HG02763 (cell line): ENCODE measurements around the gene UHRF1.
"Not testable (repeated sequence)": the region's sequence is repeated elsewhere in the genome, so short reads cannot be mapped to it uniquely, and the experiment has no call there.

ENCODE experiments used
- ATAC-seq: cut with Tn5 transposase; IDR thresholded peaks from one replicate; pipeline ENCODE4 v1.9.1; 2021; ENCODE audit warnings: mild to moderate bottlenecking, moderate library complexity; ENCODE audit not compliant: unreplicated experiment

Gene UHRF1

GRCh38 chr19:4909156-4909896 lies at the start of gene UHRF1:
Gene UHRF1 (plus strand): TSS chr19:4909501. CDS start chr19:4910886, 1,385 bp downstream.
- peak; percentile 21 for ATAC-seq

GRCh38 chr19:4859697-4860096 lies 49.6 kb upstream of the UHRF1 start:
- ATAC-seq: no peak

- no peak for ATAC-seq
These were observed 48.2 kb upstream of the UHRF1 start for GRCh38 chr19:4861147-4861546.

GRCh38 chr19:4866595-4867424 lies 42.5 kb upstream of the UHRF1 start:
- ATAC-seq: no peak

GRCh38 chr19:4867534-4868285 lies 41.6 kb upstream of the UHRF1 start, which contains the start of gene PLIN3:
Gene PLIN3 (minus strand): TSS chr19:4867667. CDS start chr19:4861394, 6,273 bp downstream.
- peak; percentile 85 for ATAC-seq

- no peak for ATAC-seq
These were observed 40.9 kb upstream of the UHRF1 start for GRCh38 chr19:4868286-4868834.

- no peak for ATAC-seq
These were observed 39.1 kb upstream of the UHRF1 start for GRCh38 chr19:4870025-4870700.

- no peak for ATAC-seq
These were observed 37.6 kb upstream of the UHRF1 start for GRCh38 chr19:4871711-4872110.

- no peak for ATAC-seq
These were observed 35.4 kb upstream of the UHRF1 start for GRCh38 chr19:4873930-4874329.

GRCh38 chr19:4877753-4878490 lies 31.4 kb upstream of the UHRF1 start:
- ATAC-seq: no peak

- no peak for ATAC-seq
These were observed 30.8 kb upstream of the UHRF1 start for GRCh38 chr19:4878491-4878968.

- ATAC-seq: no peak
These were observed 30.3 kb upstream of the UHRF1 start for GRCh38 chr19:4879041-4879440.

GRCh38 chr19:4882874-4883273 lies 26.4 kb upstream of the UHRF1 start:
- not testable (repeated sequence) for ATAC-seq

- ATAC-seq: not testable (repeated sequence)
These were observed 24.3 kb upstream of the UHRF1 start for GRCh38 chr19:4884993-4885392.

GRCh38 chr19:4887803-4888202 lies 21.5 kb upstream of the UHRF1 start:
- not testable (repeated sequence) for ATAC-seq

GRCh38 chr19:4889034-4889815 lies 20.1 kb upstream of the UHRF1 start:
- ATAC-seq: no peak

GRCh38 chr19:4891066-4891465 lies 18.2 kb upstream of the UHRF1 start:
- ATAC-seq: no peak

GRCh38 chr19:4892962-4893361 lies 16.3 kb upstream of the UHRF1 start:
- ATAC-seq: not testable (repeated sequence)

- ATAC-seq: no peak
These were observed 12.9 kb upstream of the UHRF1 start for GRCh38 chr19:4896372-4896771.
